ENCODE results near the gene PAN3. TPM values are rescaled to one million over a fixed set of nuclear protein-coding genes. Genes with fewer than 3 reads are reported as not detected.

Gene PAN3
- total RNA-seq, 2 experiments from 2014 or later = 56.9 to 59.5 TPM

- no peaks in the 10 kb centered on the region for H3K36me3 ChIP-seq (ENCODE audit: insufficient read depth, low read length)
- CTCF ChIA-PET = interaction anchor here (0.6 kb wide), 1 partner anchor 20 kb away, joined by 3 read pairs; no protein-coding TSS in a partner anchor
- no peak for ATAC-seq (ENCODE audit: poor library complexity)
- H3K4me3 ChIP-seq (ENCODE audit: low read length) = no peak overlapping the region
- no peaks in the 10 kb centered on the region for H3K9me3 Mint-ChIP-seq
- TF ChIP-seq CTCF (IDR thresholded peaks at IDR 0.05) = no peak
- no peaks in the 10 kb centered on the region for H3K4me1 ChIP-seq (ENCODE audit: insufficient read depth, low read length)
- intact Hi-C loops (cut with DNase I, micrococcal nuclease) = no loop called here
- no peaks in the 10 kb centered on the region for H3K9me3 ChIP-seq (ENCODE audit: control insufficient read depth in 1 of 2, insufficient read depth in 1 of 2, low read length in 2 of 2)
- no peak for DNase-seq
- POLR2A ChIA-PET = no interaction called here
- peaks cover 0 to 9% of the 10 kb centered on the region in 2 experiments for H3K27me3 ChIP-seq (ENCODE audit: control insufficient read depth in 1 of 2, insufficient read depth in 2 of 2, low read length in 2 of 2)
- peaks cover 13% of the 10 kb centered on the region for H3K27me3 Mint-ChIP-seq
- no peak overlapping the region for H3K27ac Mint-ChIP-seq
- no peaks in the 10 kb centered on the region for H3K4me1 Mint-ChIP-seq (ENCODE audit: low read depth)
- no peak overlapping the region for H3K27ac ChIP-seq (ENCODE audit: low read depth in 1 of 2, low read length in 2 of 2)
- no peaks in the 10 kb centered on the region for H3K36me3 Mint-ChIP-seq (ENCODE audit: low read depth)
- H3K4me3 Mint-ChIP-seq = no peak overlapping the region
Measured at GRCh38 chr13:28106976-28107375, 31.4 kb upstream of the PAN3 start.

DNA sequence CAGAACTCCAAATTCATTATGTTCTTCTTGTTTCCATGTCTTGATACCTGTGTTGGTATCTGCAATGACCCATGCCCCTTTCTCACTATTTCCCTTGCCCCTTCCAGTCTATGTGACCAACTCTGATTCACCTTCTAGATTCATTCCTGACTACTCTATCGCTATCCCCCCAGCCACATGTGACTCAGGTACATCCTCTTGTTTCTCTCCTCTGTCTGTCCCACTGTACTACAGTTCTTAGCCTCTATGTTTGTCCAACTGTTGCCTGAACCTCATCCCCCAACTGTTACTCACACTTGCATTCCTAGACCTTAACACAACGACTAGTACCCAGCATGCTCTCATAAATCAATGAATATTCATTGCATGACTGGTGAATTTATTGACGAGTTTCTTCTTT lies 27.9 kb upstream of the PAN3 start:
- H3K36me3 Mint-ChIP-seq (ENCODE audit: low read depth) = no peaks in the 10 kb centered on the region
- H3K27me3 Mint-ChIP-seq = no peaks in the 10 kb centered on the region
- Histone ChIP-seq H3K27ac (ENCODE audit: low read depth in 1 of 2, low read length in 2 of 2) (no peak overlapping the region), H3K36me3 (ENCODE audit: insufficient read depth, low read length) (no peaks in the 10 kb centered on the region), H3K9me3 (ENCODE audit: control insufficient read depth in 1 of 2, insufficient read depth in 1 of 2, low read length in 2 of 2) (no peaks in the 10 kb centered on the region), H3K4me3 (ENCODE audit: low read length) (no peak overlapping the region), H3K4me1 (ENCODE audit: insufficient read depth, low read length) (no peaks in the 10 kb centered on the region), H3K27me3 (ENCODE audit: control insufficient read depth in 1 of 2, insufficient read depth in 2 of 2, low read length in 2 of 2) (no peaks in the 10 kb centered on the region)
- H3K4me3 Mint-ChIP-seq = no peak overlapping the region
- no peaks in the 10 kb centered on the region for H3K4me1 Mint-ChIP-seq (ENCODE audit: low read depth)
- no peak for ATAC-seq (ENCODE audit: poor library complexity)
- no peak for TF ChIP-seq CTCF (IDR thresholded peaks at IDR 0.05)
- no peaks in the 10 kb centered on the region for H3K9me3 Mint-ChIP-seq
- CTCF ChIA-PET = no interaction called here
- intact Hi-C loops (cut with DNase I, micrococcal nuclease) = no loop called here
- no peak for DNase-seq
- POLR2A ChIA-PET = no interaction called here
- no peak overlapping the region for H3K27ac Mint-ChIP-seq

DNA sequence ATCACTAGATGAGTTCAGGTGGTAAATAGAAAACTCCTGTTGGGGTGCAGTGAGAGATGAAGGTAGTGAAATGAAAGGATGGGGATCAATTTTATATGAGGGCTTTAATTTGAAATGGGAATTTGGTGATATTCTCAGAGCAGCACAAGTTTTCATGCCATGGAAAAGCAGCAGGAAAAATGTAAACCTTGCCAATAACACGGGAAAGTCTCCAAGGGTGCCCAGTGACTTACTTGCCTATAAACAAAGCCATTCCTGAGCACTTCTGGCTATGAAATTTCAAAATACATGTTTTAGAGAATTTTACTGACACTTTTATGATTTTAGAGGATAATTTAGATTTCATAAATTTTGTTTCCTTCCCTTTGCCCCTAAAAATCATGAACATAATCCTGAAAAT lies 21.6 kb upstream of the PAN3 start:
- peaks cover 6% of the 10 kb centered on the region for H3K27me3 Mint-ChIP-seq
- no peak for TF ChIP-seq CTCF (IDR thresholded peaks at IDR 0.05)

More for the DNA sequence above, 21.6 kb upstream of the PAN3 start:
- POLR2A ChIA-PET = no interaction called here
- CTCF ChIA-PET = no interaction called here
- no peaks in the 10 kb centered on the region for H3K9me3 ChIP-seq (ENCODE audit: control insufficient read depth in 1 of 2, insufficient read depth in 1 of 2, low read length in 2 of 2)
- H3K27ac Mint-ChIP-seq = no peak overlapping the region
- intact Hi-C loops (cut with DNase I, micrococcal nuclease) = no loop called here
- no peak overlapping the region for H3K27ac ChIP-seq (ENCODE audit: low read depth in 1 of 2, low read length in 2 of 2)
- DNase-seq (no peak), ATAC-seq (ENCODE audit: poor library complexity) (no peak)
- no peaks in the 10 kb centered on the region for H3K36me3 Mint-ChIP-seq (ENCODE audit: low read depth)
- no peak overlapping the region for H3K4me3 Mint-ChIP-seq
- no peaks in the 10 kb centered on the region for H3K36me3 ChIP-seq (ENCODE audit: insufficient read depth, low read length)
- H3K4me3 ChIP-seq (ENCODE audit: low read length) = no peak overlapping the region
- no peaks in the 10 kb centered on the region for H3K27me3 ChIP-seq (ENCODE audit: control insufficient read depth in 1 of 2, insufficient read depth in 2 of 2, low read length in 2 of 2)
- no peaks in the 10 kb centered on the region for H3K9me3 Mint-ChIP-seq
- H3K4me1 Mint-ChIP-seq (ENCODE audit: low read depth) = no peaks in the 10 kb centered on the region
- no peaks in the 10 kb centered on the region for H3K4me1 ChIP-seq (ENCODE audit: insufficient read depth, low read length)

All from CD4-positive, alpha-beta T cell (primary cell).